GM21526 (cell line): ENCODE results near the gene FAM53B.

Source experiments
- ATAC-seq: cut with Tn5 transposase; IDR thresholded peaks from one replicate; pipeline ENCODE4 v1.9.1; 2021; ENCODE audit warnings: moderate library complexity; ENCODE audit not compliant: unreplicated experiment, low FRiP score

The FAM53B gene

GRCh38 chr10:124699471-124700292 lies 44.5 kb downstream of the FAM53B start:
- ATAC-seq, result no peak

- no peak for ATAC-seq
Observed at GRCh38 chr10:124698545-124699469, 45.4 kb downstream of the FAM53B start.

GRCh38 chr10:124697837-124698544 lies 46.2 kb downstream of the FAM53B start:
- no peak for ATAC-seq

GRCh38 chr10:124697443-124697836 lies 46.7 kb downstream of the FAM53B start:
- ATAC-seq, result no peak

GRCh38 chr10:124696446-124697392 lies 47.5 kb downstream of the FAM53B start:
- ATAC-seq, result peak; percentile 72

GRCh38 chr10:124695259-124695658 lies 48.9 kb downstream of the FAM53B start:
- ATAC-seq, result no peak

- no peak for ATAC-seq
Observed at GRCh38 chr10:124694481-124695220, 49.5 kb downstream of the FAM53B start.

- no peak for ATAC-seq
Observed at GRCh38 chr10:124693801-124694416, 50.3 kb downstream of the FAM53B start.

GRCh38 chr10:124693396-124693795 lies 50.8 kb downstream of the FAM53B start:
- no peak for ATAC-seq

- ATAC-seq, result no peak
Observed at GRCh38 chr10:124692100-124692446, 52.1 kb downstream of the FAM53B start.

- no peak for ATAC-seq
Observed at GRCh38 chr10:124691421-124692099, 52.6 kb downstream of the FAM53B start.

- ATAC-seq, result no peak
Observed at GRCh38 chr10:124691002-124691401, 53.2 kb downstream of the FAM53B start.

GRCh38 chr10:124689911-124690498 lies 54.2 kb downstream of the FAM53B start:
- no peak for ATAC-seq

GRCh38 chr10:124688889-124689670 lies 55.1 kb downstream of the FAM53B start:
- peak; percentile 97 for ATAC-seq

- ATAC-seq, result no peak
Observed at GRCh38 chr10:124688386-124688785, 55.8 kb downstream of the FAM53B start.

GRCh38 chr10:124686707-124687376 lies 57.3 kb downstream of the FAM53B start:
- ATAC-seq, result no peak
